ENCODE data around the gene KPNA6.
"Not testable (repeated sequence)": the region's sequence is repeated elsewhere in the genome, so short reads cannot be mapped to it uniquely, and the experiment has no call there.

Gene KPNA6

GRCh38 chr1:32100807-32101708 is 6.8 kb upstream of the KPNA6 start:
- peak; percentile 81 for DNase-seq (ENCODE audit: low read depth)

DNA sequence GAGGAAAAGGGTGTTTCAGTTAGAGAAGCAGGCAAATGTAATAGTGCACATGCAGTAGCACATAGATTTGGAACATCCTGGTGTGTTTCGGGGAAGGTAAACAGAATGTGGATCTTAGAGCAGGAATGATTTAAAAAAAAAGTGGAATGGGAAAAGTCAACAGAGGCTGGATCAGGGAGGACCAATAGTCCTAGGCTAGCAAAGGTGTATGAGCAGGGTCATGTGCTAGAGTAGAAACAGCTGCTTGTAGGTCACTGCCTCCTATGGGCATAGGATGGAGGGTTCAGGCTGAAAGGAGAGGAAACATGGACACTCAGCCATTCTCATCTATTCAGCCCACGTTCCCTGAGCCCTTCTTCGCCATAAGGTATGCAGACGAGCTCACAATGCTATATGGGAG is 3.7 kb upstream of the KPNA6 start:
- DNase-seq (ENCODE audit: low read depth), result no peak

- no peak for DNase-seq (ENCODE audit: low read depth)
Observed at GRCh38 chr1:32105338-32105737, 2.5 kb upstream of the KPNA6 start.

DNA sequence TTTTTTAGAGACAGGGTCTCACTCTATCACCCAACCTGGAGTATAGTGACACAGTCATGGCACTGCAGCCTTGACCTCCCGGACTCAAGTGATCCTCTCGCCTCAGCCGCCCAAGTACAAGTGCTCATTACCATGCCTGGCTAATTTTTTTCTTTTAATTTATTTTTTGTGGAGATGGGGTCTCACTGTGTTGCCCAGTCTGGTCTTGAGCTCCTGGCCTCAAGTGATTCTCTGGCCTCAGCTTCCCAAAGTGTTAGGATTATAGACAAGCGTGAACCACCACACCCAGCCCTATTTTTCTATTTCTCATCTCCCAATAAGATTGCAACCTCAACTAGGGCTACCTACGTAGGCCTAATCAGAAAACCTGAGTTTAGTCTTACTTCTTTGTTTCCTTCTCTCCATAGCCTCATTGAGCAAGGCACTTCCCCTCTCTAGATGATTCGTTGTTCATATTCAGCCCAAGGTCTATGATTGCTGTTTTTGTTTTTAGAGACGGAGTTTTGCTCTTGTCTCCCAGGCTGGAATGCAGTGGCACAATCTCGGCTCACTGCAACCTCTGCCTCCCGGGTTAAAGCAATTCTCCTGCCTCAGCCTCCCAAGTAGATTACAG is 1.1 kb upstream of the KPNA6 start:
- DNase-seq (ENCODE audit: low read depth), result no peak

- no peak for DNase-seq (ENCODE audit: low read depth)
Observed at GRCh38 chr1:32111040-32111623, 3.3 kb downstream of the KPNA6 start.

DNA sequence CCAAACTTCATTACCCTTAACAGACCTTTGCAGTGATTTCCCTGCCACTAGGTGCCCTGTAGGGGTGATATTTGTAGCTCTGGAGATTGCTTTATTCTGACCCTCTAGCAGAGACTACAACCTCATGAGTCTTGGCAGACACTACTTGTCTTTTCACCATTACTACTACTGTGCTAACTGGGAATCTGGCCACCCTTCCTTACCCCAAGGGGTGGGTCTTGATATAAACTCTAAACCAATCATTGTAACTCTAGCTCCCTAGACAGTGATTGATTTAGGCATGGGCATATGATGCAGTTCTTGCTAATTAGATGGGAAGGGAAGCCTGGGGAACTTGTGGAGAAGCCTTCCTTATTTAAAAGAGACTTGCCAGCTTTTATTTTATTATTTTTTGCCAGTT is 3.9 kb downstream of the KPNA6 start:
- no peak for DNase-seq (ENCODE audit: low read depth)

DNA sequence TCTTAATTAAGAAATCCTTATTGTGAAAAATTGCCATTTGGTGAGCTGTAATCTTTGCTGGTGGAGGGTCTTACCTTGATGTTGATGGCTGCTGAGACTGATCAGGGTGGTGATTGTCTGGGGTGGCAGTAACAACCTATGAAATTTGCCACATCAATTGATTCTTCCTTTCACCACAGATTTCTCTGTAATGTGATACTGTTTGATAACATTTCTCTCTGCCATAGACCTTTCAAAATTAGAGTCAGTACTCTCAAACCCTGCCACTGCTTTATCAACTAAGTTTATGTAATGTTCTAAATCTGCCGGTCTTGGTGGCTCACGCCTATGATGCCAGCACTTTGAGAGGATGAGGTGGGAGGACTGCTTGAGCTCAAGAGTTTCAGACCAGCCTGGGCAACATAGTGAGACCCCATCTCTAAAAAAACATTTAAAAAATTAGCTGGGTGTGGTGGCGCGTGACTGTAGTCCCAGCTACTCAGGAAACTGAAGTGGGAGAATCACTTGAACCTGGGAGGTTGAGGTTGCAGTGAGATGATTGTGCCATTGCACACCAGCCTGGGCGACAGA is 5.0 kb downstream of the KPNA6 start:
- no peak for DNase-seq (ENCODE audit: low read depth)

- not testable (repeated sequence) for DNase-seq (ENCODE audit: low read depth)
Observed at GRCh38 chr1:32113436-32113835, 5.6 kb downstream of the KPNA6 start.

DNA sequence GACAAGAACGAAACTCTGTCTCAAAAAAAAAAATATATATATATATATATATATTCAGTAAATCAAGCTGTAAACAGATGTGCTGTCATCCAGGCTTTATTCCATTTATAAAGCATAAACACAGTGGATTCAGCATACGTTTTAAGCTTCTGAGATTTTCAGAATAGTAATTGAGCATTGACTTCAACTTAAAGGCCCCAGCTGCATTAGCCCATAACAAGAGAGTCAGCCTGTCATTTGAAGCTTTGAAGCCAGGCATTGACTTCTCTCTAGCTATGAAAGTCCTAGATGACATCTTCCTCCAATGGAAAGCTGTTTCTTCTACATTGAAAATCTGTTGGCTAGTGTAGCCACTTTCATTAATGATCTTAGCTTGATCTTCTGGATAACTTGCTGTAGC is 6.6 kb downstream of the KPNA6 start:
- no peak for DNase-seq (ENCODE audit: low read depth)

- DNase-seq (ENCODE audit: low read depth), result peak; percentile 56
Observed at GRCh38 chr1:32115496-32115895, 7.6 kb downstream of the KPNA6 start.

DNA sequence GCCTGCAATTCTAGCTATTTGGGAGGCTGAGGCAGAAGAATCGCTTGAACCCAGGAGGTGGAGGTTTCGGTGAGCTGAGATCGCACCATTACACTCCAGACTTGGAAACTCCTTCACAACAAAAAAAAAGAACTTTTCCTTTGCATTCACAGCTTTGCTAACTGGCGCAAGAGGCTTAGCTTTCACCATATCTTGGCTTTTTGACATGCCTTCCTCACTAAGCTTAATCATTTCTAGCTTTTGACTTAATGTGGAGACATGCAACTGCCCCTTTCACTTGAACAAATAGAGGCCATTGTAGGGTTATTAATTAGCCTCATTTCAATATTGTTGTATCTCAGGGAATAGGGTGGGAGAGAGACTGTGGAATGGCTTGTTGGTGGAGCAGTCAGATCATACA is 8.7 kb downstream of the KPNA6 start:
- DNase-seq (ENCODE audit: low read depth), result no peak

GRCh38 chr1:32122151-32122550 is 14.3 kb downstream of the KPNA6 start:
- DNase-seq (ENCODE audit: low read depth), result no peak

- DNase-seq (ENCODE audit: low read depth), result not testable (repeated sequence)
Observed at GRCh38 chr1:32123361-32123760, 15.5 kb downstream of the KPNA6 start.

GRCh38 chr1:32125313-32125712 is 17.5 kb downstream of the KPNA6 start:
- DNase-seq (ENCODE audit: low read depth), result no peak

- no peak for DNase-seq (ENCODE audit: low read depth)
Observed at GRCh38 chr1:32126770-32127169, 18.9 kb downstream of the KPNA6 start.

DNA sequence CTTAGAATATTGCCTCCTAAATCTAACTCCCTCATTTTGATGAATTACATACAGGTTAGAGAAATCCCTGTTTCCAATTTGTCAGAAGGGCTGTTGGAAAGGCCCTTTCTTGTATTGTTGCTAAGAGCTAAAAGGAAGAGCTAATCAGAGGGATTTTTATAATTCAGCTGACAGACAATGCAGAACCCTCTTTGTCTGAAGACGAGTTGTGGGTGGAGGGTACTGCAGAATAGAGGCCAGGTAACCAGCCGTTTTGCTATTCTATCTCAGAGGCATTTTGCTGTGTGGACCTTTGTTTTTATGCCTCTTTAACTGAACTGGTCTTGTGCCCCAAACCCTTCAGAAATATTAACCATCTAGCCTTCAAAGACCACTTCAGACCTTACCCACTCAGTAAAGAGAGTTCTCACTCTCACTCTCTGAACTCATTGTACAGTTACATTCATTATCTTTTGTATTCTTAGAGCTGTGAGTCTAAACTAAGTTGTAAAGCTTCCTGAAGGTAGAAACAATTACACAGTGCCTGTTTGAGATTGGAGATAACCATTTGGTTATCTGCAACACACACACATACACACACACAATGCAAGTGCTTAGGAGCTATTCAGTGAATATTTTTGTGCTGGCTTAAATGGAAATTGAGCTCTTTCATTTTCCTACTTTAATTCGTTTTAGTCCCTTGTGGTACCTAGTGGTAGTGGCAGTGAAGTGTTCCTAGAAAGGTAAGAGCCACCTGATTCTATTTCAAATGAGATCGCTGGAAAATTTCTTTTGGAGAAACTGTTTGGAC is 19.7 kb downstream of the KPNA6 start:
- no peak for DNase-seq (ENCODE audit: low read depth)

- no peak for DNase-seq (ENCODE audit: low read depth)
Observed at GRCh38 chr1:32128479-32128878, 20.6 kb downstream of the KPNA6 start.

- DNase-seq (ENCODE audit: low read depth), result no peak
Observed at GRCh38 chr1:32128964-32129363, 21.1 kb downstream of the KPNA6 start.

DNA sequence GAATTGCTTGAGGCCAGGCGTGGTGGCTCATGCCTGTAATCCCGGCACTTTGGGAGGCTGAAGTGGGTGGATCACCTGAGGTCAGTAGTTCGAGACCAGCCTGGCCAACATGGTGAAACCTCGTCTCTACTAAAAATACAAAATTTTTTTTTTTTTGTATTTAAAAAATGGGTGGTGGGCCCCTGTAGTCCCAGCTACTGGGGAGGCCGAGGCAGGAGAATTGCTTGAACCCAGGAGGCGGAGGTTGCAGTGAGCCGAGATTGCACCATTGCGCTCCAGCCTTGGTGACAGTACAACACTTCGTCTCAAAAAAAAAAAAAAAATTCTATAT is 26.1 kb downstream of the KPNA6 start:
- not testable (repeated sequence) for DNase-seq (ENCODE audit: low read depth)

DNA sequence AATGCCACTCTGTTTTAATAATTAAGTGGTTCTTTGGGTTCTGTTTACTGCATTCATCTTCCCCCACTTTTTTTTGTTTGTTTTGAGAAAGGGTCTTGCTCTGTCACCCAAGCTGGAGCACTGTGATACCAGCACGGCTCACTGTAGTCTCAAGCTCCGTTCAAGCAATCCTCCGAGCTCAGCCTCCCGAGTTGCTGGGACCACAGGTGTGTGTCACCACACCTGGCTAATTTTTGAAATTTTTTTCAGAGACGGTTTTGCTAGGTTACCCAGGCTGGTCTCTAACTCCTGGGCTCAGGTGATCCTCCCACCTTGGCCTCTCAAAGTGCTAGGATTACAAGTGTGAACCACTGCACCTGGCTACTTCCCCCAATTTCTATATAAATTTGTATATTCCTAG is 29.3 kb downstream of the KPNA6 start:
- no peak for DNase-seq (ENCODE audit: low read depth)

- peak; percentile 89 for DNase-seq (ENCODE audit: low read depth)
Observed at GRCh38 chr1:32138965-32139364, 31.1 kb downstream of the KPNA6 start.
